ENCODE data around the gene ZSCAN5C.
"Not testable (repeated sequence)": the region's sequence is repeated elsewhere in the genome, so short reads cannot be mapped to it uniquely, and the experiment has no call there.

Gene ZSCAN5C

GRCh38 chr19:56191115-56191514, 11.0 kb upstream of the ZSCAN5C start:
- no peak overlapping the region for H3K4me3 ChIP-seq (ENCODE audit: low read length, poor library complexity, severe bottlenecking)
- H4K20me1 ChIP-seq (ENCODE audit: insufficient read depth, low read length, poor library complexity, severe bottlenecking): no peaks in the 10 kb centered on the region
- no peak overlapping the region for H2AFZ ChIP-seq (ENCODE audit: low read length)
- TF ChIP-seq EZH2phosphoT487 (IDR thresholded peaks at IDR 0.05; ENCODE audit: borderline replicate concordance) (no peak), CTCF (conservative IDR thresholded peaks at IDR 0.05; ENCODE audit: low read length) (peak; percentile 28)
- no peak overlapping the region for H3K4me2 ChIP-seq (ENCODE audit: low read depth, low read length, poor library complexity, severe bottlenecking)
- H3K36me3 ChIP-seq (ENCODE audit: insufficient read depth, low read length): no peaks in the 10 kb centered on the region
- no peaks in the 10 kb centered on the region for H3K9me3 ChIP-seq (ENCODE audit: insufficient read depth, low read depth, low read length)
- no peaks in the 10 kb centered on the region for H3F3A ChIP-seq (ENCODE audit: low read depth)
- H3K27me3 ChIP-seq (ENCODE audit: insufficient read depth, low read length, poor library complexity, severe bottlenecking): no peaks in the 10 kb centered on the region
- no peak overlapping the region for H3K9ac ChIP-seq (ENCODE audit: low read depth, low read length, poor library complexity, severe bottlenecking)
- H3K4me1 ChIP-seq (ENCODE audit: insufficient read depth, low read length, poor library complexity, severe bottlenecking): no peaks in the 10 kb centered on the region
- no peaks in the 10 kb centered on the region for H3K9me2 ChIP-seq (replicated peaks; ENCODE audit: low read depth, low read length)
- no peaks in the 10 kb centered on the region for H3K79me2 ChIP-seq (ENCODE audit: insufficient read depth, low read length)

- Histone ChIP-seq H3K27me3 (ENCODE audit: insufficient read depth, low read length, poor library complexity, severe bottlenecking) (no peaks in the 10 kb centered on the region), H2AFZ (ENCODE audit: low read length) (no peak overlapping the region), H3F3A (ENCODE audit: low read depth) (no peaks in the 10 kb centered on the region), H3K9ac (ENCODE audit: low read depth, low read length, poor library complexity, severe bottlenecking) (no peak overlapping the region), H3K4me3 (ENCODE audit: low read length, poor library complexity, severe bottlenecking) (no peak overlapping the region), H3K36me3 (ENCODE audit: insufficient read depth, low read length) (no peaks in the 10 kb centered on the region), H4K20me1 (ENCODE audit: insufficient read depth, low read length, poor library complexity, severe bottlenecking) (no peaks in the 10 kb centered on the region), H3K4me2 (ENCODE audit: low read depth, low read length, poor library complexity, severe bottlenecking) (no peak overlapping the region), H3K9me2 (replicated peaks; ENCODE audit: low read depth, low read length) (no peaks in the 10 kb centered on the region), H3K4me1 (ENCODE audit: insufficient read depth, low read length, poor library complexity, severe bottlenecking) (no peaks in the 10 kb centered on the region), H3K79me2 (ENCODE audit: insufficient read depth, low read length) (no peaks in the 10 kb centered on the region), H3K9me3 (ENCODE audit: insufficient read depth, low read depth, low read length) (no peaks in the 10 kb centered on the region)
- no peak for TF ChIP-seq CTCF (conservative IDR thresholded peaks at IDR 0.05; ENCODE audit: low read length)
- no peak for TF ChIP-seq EZH2phosphoT487 (IDR thresholded peaks at IDR 0.05; ENCODE audit: borderline replicate concordance)
These were observed 10.4 kb upstream of the ZSCAN5C start for GRCh38 chr19:56191711-56192110.

- no peak overlapping the region for H3K9ac ChIP-seq (ENCODE audit: low read depth, low read length, poor library complexity, severe bottlenecking)
- H3K27me3 ChIP-seq (ENCODE audit: insufficient read depth, low read length, poor library complexity, severe bottlenecking): no peaks in the 10 kb centered on the region
These were observed 8.0 kb upstream of the ZSCAN5C start for GRCh38 chr19:56193981-56194640.

GRCh38 chr19:56197646-56198045, 4.4 kb upstream of the ZSCAN5C start, which contains the start of gene ZSCAN5B:
Gene ZSCAN5B (minus strand): TSS chr19:56197783. CDS start chr19:56193052, 4,731 bp downstream.
- not testable (repeated sequence) for H3K79me2 ChIP-seq (ENCODE audit: insufficient read depth, low read length); H3K4me2 ChIP-seq (ENCODE audit: low read depth, low read length, poor library complexity, severe bottlenecking); H3K4me3 ChIP-seq (ENCODE audit: low read length, poor library complexity, severe bottlenecking); H3K9ac ChIP-seq (ENCODE audit: low read depth, low read length, poor library complexity, severe bottlenecking); H3K36me3 ChIP-seq (ENCODE audit: insufficient read depth, low read length); H2AFZ ChIP-seq (ENCODE audit: low read length); H3K9me2 ChIP-seq (replicated peaks; ENCODE audit: low read depth, low read length); H3K27me3 ChIP-seq (ENCODE audit: insufficient read depth, low read length, poor library complexity, severe bottlenecking); H3K9me3 ChIP-seq (ENCODE audit: insufficient read depth, low read depth, low read length); H4K20me1 ChIP-seq (ENCODE audit: insufficient read depth, low read length, poor library complexity, severe bottlenecking); H3F3A ChIP-seq (ENCODE audit: low read depth); H3K4me1 ChIP-seq (ENCODE audit: insufficient read depth, low read length, poor library complexity, severe bottlenecking)

More at GRCh38 chr19:56193981-56194640, 8.0 kb upstream of the ZSCAN5C start:
- Histone ChIP-seq H2AFZ (ENCODE audit: low read length) (no peak overlapping the region), H3K4me1 (ENCODE audit: insufficient read depth, low read length, poor library complexity, severe bottlenecking) (no peaks in the 10 kb centered on the region), H3K9me2 (replicated peaks; ENCODE audit: low read depth, low read length) (no peaks in the 10 kb centered on the region), H3K9me3 (ENCODE audit: insufficient read depth, low read depth, low read length) (no peaks in the 10 kb centered on the region), H3F3A (ENCODE audit: low read depth) (no peaks in the 10 kb centered on the region), H3K79me2 (ENCODE audit: insufficient read depth, low read length) (no peaks in the 10 kb centered on the region), H3K4me2 (ENCODE audit: low read depth, low read length, poor library complexity, severe bottlenecking) (no peak overlapping the region), H4K20me1 (ENCODE audit: insufficient read depth, low read length, poor library complexity, severe bottlenecking) (no peaks in the 10 kb centered on the region), H3K36me3 (ENCODE audit: insufficient read depth, low read length) (no peaks in the 10 kb centered on the region), H3K4me3 (ENCODE audit: low read length, poor library complexity, severe bottlenecking) (no peak overlapping the region)
- no peak for TF ChIP-seq EZH2phosphoT487 (IDR thresholded peaks at IDR 0.05; ENCODE audit: borderline replicate concordance)
- no peak for TF ChIP-seq CTCF (conservative IDR thresholded peaks at IDR 0.05; ENCODE audit: low read length)
